AG08395 (cell line): ENCODE data around the gene SLC4A1.

Experiments used
- DNase-seq: peaks from one replicate; pipeline ENCODE4 v3.0.0; 2012; ENCODE audit warnings: mixed read lengths, low spot score

SLC4A1 gene

GRCh38 chr17:44267818-44268490, at the start of gene SLC4A1:
Gene SLC4A1 (minus strand): TSS chr17:44268135. CDS start chr17:44262866, 5,269 bp downstream.
- DNase-seq, result no peak

GRCh38 chr17:44317545-44317944, 49.6 kb upstream of the SLC4A1 start:
- DNase-seq, result no peak

- DNase-seq, result no peak
Measured at GRCh38 chr17:44315760-44316731, 48.1 kb upstream of the SLC4A1 start.

- peak; percentile 44 for DNase-seq
Measured at GRCh38 chr17:44314869-44315661, 47.1 kb upstream of the SLC4A1 start.

- no peak for DNase-seq
Measured at GRCh38 chr17:44314524-44314868, 46.6 kb upstream of the SLC4A1 start.

- no peak for DNase-seq
Measured at GRCh38 chr17:44314031-44314430, 46.1 kb upstream of the SLC4A1 start.

GRCh38 chr17:44312396-44313104, 44.6 kb upstream of the SLC4A1 start:
- no peak for DNase-seq

GRCh38 chr17:44311562-44312181, 43.7 kb upstream of the SLC4A1 start:
- DNase-seq, result no peak

GRCh38 chr17:44310609-44311376, 42.9 kb upstream of the SLC4A1 start:
- DNase-seq, result no peak

GRCh38 chr17:44310188-44310587, 42.3 kb upstream of the SLC4A1 start:
- no peak for DNase-seq

- no peak for DNase-seq
Measured at GRCh38 chr17:44309472-44309871, 41.5 kb upstream of the SLC4A1 start.

- DNase-seq, result no peak
Measured at GRCh38 chr17:44308865-44309264, 40.9 kb upstream of the SLC4A1 start.

GRCh38 chr17:44308320-44308818, 40.4 kb upstream of the SLC4A1 start, which contains the start of gene RUNDC3A:
Gene RUNDC3A (plus strand): TSS chr17:44308601. CDS start chr17:44308833, 232 bp downstream.
- peak; percentile 98 for DNase-seq

GRCh38 chr17:44307387-44308186, 39.7 kb upstream of the SLC4A1 start:
- DNase-seq, result peak; percentile 63

GRCh38 chr17:44304651-44305050, 36.7 kb upstream of the SLC4A1 start:
- no peak for DNase-seq

- DNase-seq, result no peak
Measured at GRCh38 chr17:44297975-44298374, 30.0 kb upstream of the SLC4A1 start.

GRCh38 chr17:44293509-44294226, 25.7 kb upstream of the SLC4A1 start:
- DNase-seq, result no peak

GRCh38 chr17:44287651-44288050, 19.7 kb upstream of the SLC4A1 start:
- no peak for DNase-seq

- no peak for DNase-seq
Measured at GRCh38 chr17:44284024-44284400, 16.1 kb upstream of the SLC4A1 start.
